Measurements from ENCODE around the gene RGS14.

DNA sequence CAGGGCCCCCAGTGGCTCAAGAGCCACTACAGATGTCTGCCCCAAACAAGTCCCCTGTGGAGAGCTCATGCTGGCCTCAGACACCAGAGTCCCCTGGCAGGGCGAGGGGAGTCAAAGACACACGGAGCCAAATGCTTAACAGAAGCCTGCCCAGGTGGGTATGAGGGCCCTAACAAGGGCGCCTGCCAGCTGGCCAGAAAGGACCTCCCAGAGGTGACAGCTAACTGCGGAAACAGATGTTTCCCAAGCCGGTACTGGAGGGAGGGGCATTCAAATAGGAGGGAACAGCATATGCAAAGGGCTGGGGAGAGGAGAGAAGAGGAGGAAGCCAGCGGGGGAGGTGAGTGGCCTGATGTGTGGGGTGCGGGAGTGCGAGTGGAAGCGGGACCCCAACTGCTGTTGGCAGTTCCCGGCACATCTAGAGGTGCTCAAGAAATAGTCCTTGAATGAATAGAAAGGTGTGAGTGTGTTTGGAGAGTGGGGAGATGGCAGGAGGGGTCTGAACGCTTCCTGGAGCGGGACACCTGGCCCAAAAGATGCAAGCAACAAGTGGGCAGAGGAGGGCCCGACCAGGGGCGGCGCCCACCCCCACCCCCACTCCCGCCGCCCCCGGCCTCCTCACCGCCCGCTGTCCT lies 46.9 kb upstream of the RGS14 start:
- TF ChIP-seq, protein P1, sequence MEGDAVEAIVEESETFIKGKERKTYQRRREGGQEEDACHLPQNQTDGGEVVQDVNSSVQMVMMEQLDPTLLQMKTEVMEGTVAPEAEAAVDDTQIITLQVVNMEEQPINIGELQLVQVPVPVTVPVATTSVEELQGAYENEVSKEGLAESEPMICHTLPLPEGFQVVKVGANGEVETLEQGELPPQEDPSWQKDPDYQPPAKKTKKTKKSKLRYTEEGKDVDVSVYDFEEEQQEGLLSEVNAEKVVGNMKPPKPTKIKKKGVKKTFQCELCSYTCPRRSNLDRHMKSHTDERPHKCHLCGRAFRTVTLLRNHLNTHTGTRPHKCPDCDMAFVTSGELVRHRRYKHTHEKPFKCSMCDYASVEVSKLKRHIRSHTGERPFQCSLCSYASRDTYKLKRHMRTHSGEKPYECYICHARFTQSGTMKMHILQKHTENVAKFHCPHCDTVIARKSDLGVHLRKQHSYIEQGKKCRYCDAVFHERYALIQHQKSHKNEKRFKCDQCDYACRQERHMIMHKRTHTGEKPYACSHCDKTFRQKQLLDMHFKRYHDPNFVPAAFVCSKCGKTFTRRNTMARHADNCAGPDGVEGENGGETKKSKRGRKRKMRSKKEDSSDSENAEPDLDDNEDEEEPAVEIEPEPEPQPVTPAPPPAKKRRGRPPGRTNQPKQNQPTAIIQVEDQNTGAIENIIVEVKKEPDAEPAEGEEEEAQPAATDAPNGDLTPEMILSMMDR (IDR thresholded peaks at IDR 0.05) = no peak
- TF ChIP-seq POLR2A (IDR thresholded peaks at IDR 0.05) = no peak

Measured in lower leg skin (tissue), 3 donors.